Thymus (tissue), 11 donors: ENCODE measurements around the gene AMPD3. TPM values are rescaled to one million over a fixed set of nuclear protein-coding genes. Genes with fewer than 3 reads are reported as not detected.
"Not testable (repeated sequence)": the region's sequence is repeated elsewhere in the genome, so short reads cannot be mapped to it uniquely, and the experiment has no call there.

Experiments
- DNase-seq, 9 donors: peaks; one replicate each; pipeline ENCODE4 v3.0.0-alpha.2; 2013; ENCODE audit warnings: low spot score in 9 of 9, low read depth in 6 of 9, missing footprints in 1 of 9
- H3K27ac ChIP-seq, 2 donors: one replicate each; pipeline ENCODE4 v1.5.1; 2013; ENCODE audit warnings: control low read depth in 1 of 2, low read depth in 1 of 2, low read length in 1 of 2, mild to moderate bottlenecking in 1 of 2, moderate library complexity in 1 of 2
- H3K27me3 ChIP-seq, 2 donors: one replicate each; pipeline ENCODE4 v1.5.1; 2013; ENCODE audit warnings: low read length in 1 of 2; ENCODE audit not compliant: control insufficient read depth in 2 of 2, insufficient read depth in 1 of 2
- H3K36me3 ChIP-seq, 2 donors: one replicate each; pipeline ENCODE4 v1.5.1; 2013; ENCODE audit warnings: low read length in 1 of 2, mild to moderate bottlenecking in 1 of 2, moderate library complexity in 1 of 2; ENCODE audit not compliant: control insufficient read depth in 2 of 2, insufficient read depth in 2 of 2
- H3K4me1 ChIP-seq, 2 donors: one replicate each; pipeline ENCODE4 v1.5.1; 2013; ENCODE audit warnings: low read length in 2 of 2; ENCODE audit not compliant: control insufficient read depth in 2 of 2, insufficient read depth in 2 of 2
- H3K4me3 ChIP-seq, 2 donors: one replicate each; pipeline ENCODE4 v1.5.1; 2013; ENCODE audit warnings: low read length in 2 of 2, control low read depth in 1 of 2, mild to moderate bottlenecking in 1 of 2
- H3K9me3 ChIP-seq, 2 donors: one replicate each; pipeline ENCODE4 v1.5.1; 2013; ENCODE audit warnings: low read length in 1 of 2, mild to moderate bottlenecking in 1 of 2; ENCODE audit not compliant: control insufficient read depth in 2 of 2, insufficient read depth in 1 of 2
- WGBS: extraction: QIAGEN DNeasy Blood & Tissue Kit; methylation state at CpG from one replicate; pipeline ENCODE4 v1.1.7; 2013; 5-methylcytosine and 5-hydroxymethylcytosine counted together
- polyA plus RNA-seq: library from polyadenylated mRNA; stranded (reverse); fragments of 200-250 nt; gene quantifications from one replicate; pipeline ENCODE4 v1.2.3, GENCODE V29; 2013
- total RNA-seq: library from RNA; stranded (reverse); fragments of 120-200 nt; gene quantifications from one replicate; pipeline ENCODE4 v1.2.4, GENCODE V29; 2013
- donor health status: healthy.

The AMPD3 gene
- total and polyA plus RNA-seq, 2 donors: 13.1 to 13.6 TPM

- no peaks in the 10 kb centered on the region for H3K27me3 ChIP-seq
- no peak overlapping the region for H3K27ac ChIP-seq
- H3K9me3 ChIP-seq: peaks cover 0 to 14% of the 10 kb centered on the region in 2 donors
- 95% methylated on average over 2 of the region's 2 CpGs for WGBS
- H3K4me3 ChIP-seq: no peak overlapping the region
- H3K36me3 ChIP-seq: no peaks in the 10 kb centered on the region
- DNase-seq: no peak
- H3K4me1 ChIP-seq: no peaks in the 10 kb centered on the region
Observed at GRCh38 chr11:10429526-10429925, 25.5 kb upstream of the AMPD3 start.

- no peak overlapping the region for H3K4me3 ChIP-seq
- no peak overlapping the region for H3K27ac ChIP-seq
- DNase-seq: no peak
- peaks cover 0 to 3% of the 10 kb centered on the region in 2 donors for H3K4me1 ChIP-seq
- no peaks in the 10 kb centered on the region for H3K36me3 ChIP-seq
- 43% methylated on average over 1 of the region's 1 CpG for WGBS
- H3K9me3 ChIP-seq: no peaks in the 10 kb centered on the region
- H3K27me3 ChIP-seq: no peaks in the 10 kb centered on the region
Observed at GRCh38 chr11:10432493-10432892, 22.6 kb upstream of the AMPD3 start.

GRCh38 chr11:10432971-10433370, 22.1 kb upstream of the AMPD3 start:
- H3K27ac ChIP-seq: no peak overlapping the region
- H3K4me1 ChIP-seq: peaks cover 0 to 3% of the 10 kb centered on the region in 2 donors
- H3K4me3 ChIP-seq: no peak overlapping the region
- H3K9me3 ChIP-seq: no peaks in the 10 kb centered on the region
- no peaks in the 10 kb centered on the region for H3K36me3 ChIP-seq
- 91% methylated on average over 1 of the region's 1 CpG for WGBS
- DNase-seq: no peak
- no peaks in the 10 kb centered on the region for H3K27me3 ChIP-seq

GRCh38 chr11:10436224-10436623, 18.8 kb upstream of the AMPD3 start:
- DNase-seq: no peak
- no peaks in the 10 kb centered on the region for H3K36me3 ChIP-seq
- H3K27ac ChIP-seq: no peak overlapping the region
- H3K27me3 ChIP-seq: no peaks in the 10 kb centered on the region
- WGBS: 11% methylated on average over 1 of the region's 1 CpG
- H3K4me3 ChIP-seq: no peak overlapping the region
- peaks cover 2 to 3% of the 10 kb centered on the region in 2 donors for H3K4me1 ChIP-seq
- no peaks in the 10 kb centered on the region for H3K9me3 ChIP-seq

DNA sequence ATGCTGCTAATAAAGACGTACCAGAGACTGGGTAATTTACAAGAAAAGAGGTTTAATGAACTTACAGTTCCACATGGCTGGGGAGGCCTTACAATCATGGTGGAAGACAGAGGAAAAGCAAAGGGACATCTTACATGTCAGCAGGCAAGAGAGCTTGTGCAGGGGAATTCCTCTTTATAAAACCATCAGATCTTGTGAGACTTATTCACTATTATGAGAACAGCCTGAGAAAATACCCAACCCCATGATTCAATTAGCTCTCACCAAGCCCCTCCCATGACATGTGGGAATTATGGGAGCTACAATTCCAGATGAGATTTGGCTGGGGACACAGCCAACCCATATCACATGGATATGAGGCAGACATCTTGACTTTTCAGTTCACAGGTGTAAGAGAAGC, 18.4 kb upstream of the AMPD3 start:
- not testable (repeated sequence) for H3K27me3 ChIP-seq, H3K27ac ChIP-seq, H3K4me1 ChIP-seq, H3K36me3 ChIP-seq, H3K9me3 ChIP-seq, DNase-seq, H3K4me3 ChIP-seq
- 88% methylated on average over 1 of the region's 1 CpG for WGBS

DNA sequence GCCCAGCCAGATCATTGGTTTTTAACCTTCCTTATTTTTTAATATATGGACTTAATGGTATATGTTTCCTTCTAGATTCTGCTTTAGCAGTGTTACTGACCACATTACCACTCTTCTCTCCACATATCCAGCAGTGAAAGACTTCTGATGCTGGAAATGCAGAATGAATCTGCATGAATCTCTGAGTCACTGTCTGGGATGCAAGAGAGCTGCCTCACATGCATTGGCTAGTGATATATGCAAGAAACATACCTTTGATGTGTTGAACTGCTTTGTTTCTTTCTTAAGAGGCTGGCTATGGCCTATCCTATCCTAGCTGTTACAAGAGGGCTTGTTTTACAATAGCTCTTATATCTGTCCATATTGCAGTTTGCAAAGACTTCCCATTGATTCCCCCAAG, 16.6 kb upstream of the AMPD3 start:
- Histone ChIP-seq H3K4me3 (no peak overlapping the region), H3K27ac (no peak overlapping the region), H3K36me3 (no peaks in the 10 kb centered on the region), H3K27me3 (no peaks in the 10 kb centered on the region), H3K9me3 (no peaks in the 10 kb centered on the region), H3K4me1 (peaks cover 10 to 19% of the 10 kb centered on the region in 2 donors)
- no peak for DNase-seq

DNA sequence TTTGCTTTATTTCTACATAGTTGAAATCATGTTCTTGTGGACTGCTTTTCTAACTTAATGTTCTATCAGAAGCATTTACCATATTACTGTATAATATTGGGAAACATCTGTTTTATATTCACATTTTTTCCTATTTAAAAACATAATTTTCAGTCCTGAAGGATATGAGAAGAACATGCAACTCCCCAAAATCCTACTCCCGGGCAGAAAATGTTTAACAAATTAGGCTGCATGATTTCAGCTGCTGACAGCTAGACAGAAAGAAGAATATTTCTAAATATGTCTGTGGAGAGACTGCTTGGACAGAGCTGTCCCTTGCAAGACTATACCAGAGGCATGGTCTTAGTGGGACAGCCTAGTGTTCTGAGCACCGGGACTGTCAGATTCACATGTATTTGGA, 15.7 kb upstream of the AMPD3 start:
- H3K27ac ChIP-seq: no peak overlapping the region
- 97% methylated on average over 2 of the region's 2 CpGs for WGBS
- no peak for DNase-seq
- H3K27me3 ChIP-seq: no peaks in the 10 kb centered on the region
- peaks cover 10 to 23% of the 10 kb centered on the region in 2 donors for H3K4me1 ChIP-seq
- no peaks in the 10 kb centered on the region for H3K36me3 ChIP-seq
- H3K4me3 ChIP-seq: no peak overlapping the region
- H3K9me3 ChIP-seq: no peaks in the 10 kb centered on the region

GRCh38 chr11:10439924-10440323, 15.1 kb upstream of the AMPD3 start:
- Histone ChIP-seq H3K4me3 (no peak overlapping the region), H3K36me3 (no peaks in the 10 kb centered on the region), H3K27me3 (no peaks in the 10 kb centered on the region), H3K4me1 (peaks cover 13 to 29% of the 10 kb centered on the region in 2 donors), H3K27ac (no peak overlapping the region), H3K9me3 (no peaks in the 10 kb centered on the region)
- no peak for DNase-seq
- 92% methylated on average over 6 of the region's 6 CpGs for WGBS

DNA sequence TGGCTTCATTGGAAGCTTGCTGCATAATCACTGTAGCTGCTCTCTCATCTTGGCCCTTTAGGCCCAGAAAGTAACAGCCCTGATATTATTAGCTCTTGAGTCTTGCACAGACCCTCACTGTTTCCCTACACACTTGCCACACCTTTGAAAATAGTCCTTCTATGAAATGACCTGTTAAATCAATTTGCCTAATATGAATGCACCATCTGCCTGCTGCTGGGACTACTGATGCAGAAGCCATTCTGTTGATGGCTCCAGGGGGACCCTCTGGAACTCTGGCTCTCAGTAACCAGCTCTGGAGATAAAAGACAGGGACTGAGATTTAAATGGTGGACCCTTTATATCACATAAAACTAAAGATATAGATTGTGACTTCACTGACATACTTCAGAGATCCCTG, 14.7 kb upstream of the AMPD3 start:
- Histone ChIP-seq H3K4me3 (no peak overlapping the region), H3K27ac (no peak overlapping the region), H3K4me1 (peaks cover 17 to 33% of the 10 kb centered on the region in 2 donors), H3K36me3 (no peaks in the 10 kb centered on the region), H3K9me3 (no peaks in the 10 kb centered on the region), H3K27me3 (no peaks in the 10 kb centered on the region)
- no peak for DNase-seq

GRCh38 chr11:10441091-10441490, 14.0 kb upstream of the AMPD3 start:
- no peak overlapping the region for H3K4me3 ChIP-seq
- WGBS: 96% methylated on average over 4 of the region's 4 CpGs
- H3K4me1 ChIP-seq: peaks cover 21 to 39% of the 10 kb centered on the region in 2 donors
- no peak overlapping the region for H3K27ac ChIP-seq
- H3K27me3 ChIP-seq: no peaks in the 10 kb centered on the region
- no peaks in the 10 kb centered on the region for H3K36me3 ChIP-seq
- DNase-seq: no peak
- no peaks in the 10 kb centered on the region for H3K9me3 ChIP-seq
